Heart right ventricle (tissue), 16 donors: Measurements from ENCODE around the gene SCMH1. TPM values are rescaled to one million over a fixed set of nuclear protein-coding genes. Genes with fewer than 3 reads are reported as not detected.

Source experiments
- ATAC-seq, 8 donors: fragments of 200-7000 bp; cut with Tn5 transposase; one replicate each; pipeline ENCODE4 v1.9.1; 2020; ENCODE audit warnings: mild to moderate bottlenecking in 8 of 8, moderate library complexity in 8 of 8, moderate number of reproducible peaks in 1 of 8
- DNase-seq, 2 donors: peaks; one replicate each; pipeline ENCODE4 v3.0.0-alpha.2; 2020
- H3K27ac ChIP-seq, 10 donors: fragments of 200-600 bp; sonication (generic) in 2 of 10; one replicate each; pipeline versions ENCODE4 v1.5.0 to v1.8.0; 2020 to 2022; ENCODE audit warnings: mild to moderate bottlenecking in 3 of 10
- H3K27me3 ChIP-seq, 7 donors: fragments of 200-600 bp; one replicate each; pipeline ENCODE4 v1.8.0; 2021 to 2022; ENCODE audit warnings: mild to moderate bottlenecking in 2 of 7
- H3K36me3 ChIP-seq, 9 donors: fragments of 200-600 bp; sonication (generic) in 1 of 9; one replicate each; pipeline versions ENCODE4 v1.5.0 to v1.8.0; 2020 to 2022; ENCODE audit warnings: mild to moderate bottlenecking in 2 of 9
- H3K4me1 ChIP-seq, 9 donors: fragments of 200-600 bp; sonication (generic) in 1 of 9; one replicate each; pipeline versions ENCODE4 v1.5.0 to v1.8.0; 2020 to 2022; ENCODE audit warnings: mild to moderate bottlenecking in 4 of 9
- H3K4me3 ChIP-seq, 10 donors: fragments of 200-600 bp; sonication (generic) in 2 of 10; one replicate each; pipeline versions ENCODE4 v1.5.0 to v1.8.0; 2020 to 2022; ENCODE audit warnings: mild to moderate bottlenecking in 7 of 10, moderate library complexity in 2 of 10
- H3K9me3 ChIP-seq, 11 donors: fragments of 200-600 bp in 10 of 11; sonication (generic) in 2 of 11; one replicate each; pipeline versions ENCODE4 v1.5.0 to v1.8.0; 2013 to 2022; ENCODE audit warnings: mild to moderate bottlenecking in 2 of 11, control low read depth in 1 of 11, moderate library complexity in 1 of 11
- WGBS, 2 donors: extraction: QIAGEN DNeasy Blood & Tissue Kit; methylation state at CpG; one replicate each; pipeline ENCODE4 v1.1.7; 2013; ENCODE audit warnings: inconsistent platforms in 1 of 2; 5-methylcytosine and 5-hydroxymethylcytosine counted together
- intact Hi-C, 10 donors: fragments of 100-400 bp; cut with DNase I; formaldehyde crosslinking; loops; one replicate each; pipeline versions ENCODE4 v1.11.1 to v1.14.2; 2022
- polyA plus RNA-seq, 2 donors: library from polyadenylated mRNA; stranded (reverse); fragments of 200-250 nt; gene quantifications; one replicate each; pipeline ENCODE4 v1.2.3, GENCODE V29; 2013
- total RNA-seq, 10 donors: library from RNA; stranded (reverse); fragmentation: NEBNext Ultra II Directional in 3 of 10; extraction: Animal tissue kit (Norgen Biotek cat#: 25700) in 3 of 10; gene quantifications; one replicate each; pipeline versions ENCODE4 v1.2.1 to v1.2.4, GENCODE V29; 2021 to 2023
- TF ChIP-seq, protein P1 (sequence below), 9 donors: fragments of 200-600 bp; sonication (generic) in 2 of 9; IDR thresholded peaks; one replicate each; pipeline versions ENCODE4 v1.5.0 to v1.8.0; 2021 to 2022; ENCODE audit warnings: antibody characterized with exemption in 9 of 9, mild to moderate bottlenecking in 5 of 9, moderate library complexity in 1 of 9
- donor health status: Arrhythmogenic right ventricular cardiomyopathy.
- donor health status: ischemic (EF 13 %, LVEDD 7.1; RV severe dilation, severe dysfunction).
- donor health status: healthy with polysubstance abuse.
- donor health status: DM: no; HTN: yes; CAD: no.
- donor health status: DM: no; HTN: no; CAD: no.
- donor health status: ischemic (EF 25% LVEDD 6.9; RV normal size, moderate dysfunction).
- donor health status: ischemic (EF 25% LVEDD 5.7; RV mildly dilated, moderate dysfunction).
- donor health status: healthy.
- donor health status: DM: yes; HTN: yes; CAD: no.
- donor health status: Ischemic cardiomyopathy.
- donor health status: ischemic (EF 35%, LVEDD 5.7; RV mildly dilated, moderate dysfunction).
- donor health status: nonischemic (EF 11% LVEDD 7.7; RV severe dilation, severe dysfunction).
- donor health status: DM: yes; HTN: yes; CAD: no.
- donor health status: PGD.
- donor health status: ischemic (EF 29% LVEDD 5.4; RV normal size, mild dysfunction).
- donor health status: nonischemic (EF 23%, LVEDD 6.1; RV moderate dilation, normal function).

The SCMH1 gene
- total and polyA plus RNA-seq, 12 donors, result 29.6 to 53.5 (median 43.8) TPM

DNA sequence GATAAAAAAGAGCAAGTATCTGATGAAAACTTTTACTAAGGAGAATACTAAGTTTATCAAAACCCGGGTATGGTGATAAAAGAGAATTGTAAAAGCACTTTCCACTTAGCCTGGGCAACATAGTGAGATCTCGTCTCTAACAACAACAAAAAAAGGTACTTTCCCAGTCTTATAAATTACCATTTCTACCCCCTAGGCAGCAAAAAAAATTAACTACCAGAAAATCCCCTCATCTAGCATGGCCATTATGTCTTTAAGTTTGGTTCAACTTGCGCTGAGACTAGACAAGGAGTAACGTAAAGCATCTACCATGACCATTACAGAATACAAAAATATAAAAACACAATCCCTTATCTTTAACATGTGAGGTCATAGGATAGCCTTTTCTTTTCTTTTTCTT, 141.9 kb downstream of the SCMH1 start:
- TF ChIP-seq, protein P1, sequence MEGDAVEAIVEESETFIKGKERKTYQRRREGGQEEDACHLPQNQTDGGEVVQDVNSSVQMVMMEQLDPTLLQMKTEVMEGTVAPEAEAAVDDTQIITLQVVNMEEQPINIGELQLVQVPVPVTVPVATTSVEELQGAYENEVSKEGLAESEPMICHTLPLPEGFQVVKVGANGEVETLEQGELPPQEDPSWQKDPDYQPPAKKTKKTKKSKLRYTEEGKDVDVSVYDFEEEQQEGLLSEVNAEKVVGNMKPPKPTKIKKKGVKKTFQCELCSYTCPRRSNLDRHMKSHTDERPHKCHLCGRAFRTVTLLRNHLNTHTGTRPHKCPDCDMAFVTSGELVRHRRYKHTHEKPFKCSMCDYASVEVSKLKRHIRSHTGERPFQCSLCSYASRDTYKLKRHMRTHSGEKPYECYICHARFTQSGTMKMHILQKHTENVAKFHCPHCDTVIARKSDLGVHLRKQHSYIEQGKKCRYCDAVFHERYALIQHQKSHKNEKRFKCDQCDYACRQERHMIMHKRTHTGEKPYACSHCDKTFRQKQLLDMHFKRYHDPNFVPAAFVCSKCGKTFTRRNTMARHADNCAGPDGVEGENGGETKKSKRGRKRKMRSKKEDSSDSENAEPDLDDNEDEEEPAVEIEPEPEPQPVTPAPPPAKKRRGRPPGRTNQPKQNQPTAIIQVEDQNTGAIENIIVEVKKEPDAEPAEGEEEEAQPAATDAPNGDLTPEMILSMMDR (IDR thresholded peaks at IDR 0.05), result no peak
- intact Hi-C loops, result loop anchor here in 2 of 10 donors (10.0 kb wide), 2 partner anchors 115 to 135 kb away; no protein-coding TSS in a partner anchor
- Histone ChIP-seq H3K27ac (peak overlapping the region in 1 of 10 donors; percentile 66), H3K4me1 (peaks cover 5 to 56% (median 35%) of the 10 kb centered on the region in 9 donors), H3K4me3 (no peak overlapping the region), H3K36me3 (no peaks in the 10 kb centered on the region), H3K27me3 (no peaks in the 10 kb centered on the region), H3K9me3 (no peaks in the 10 kb centered on the region)
- WGBS, 2 donors, result 92 to 96% methylated on average over 4 of the region's 4 CpGs
- DNase-seq (no peak), ATAC-seq (no peak)

DNA sequence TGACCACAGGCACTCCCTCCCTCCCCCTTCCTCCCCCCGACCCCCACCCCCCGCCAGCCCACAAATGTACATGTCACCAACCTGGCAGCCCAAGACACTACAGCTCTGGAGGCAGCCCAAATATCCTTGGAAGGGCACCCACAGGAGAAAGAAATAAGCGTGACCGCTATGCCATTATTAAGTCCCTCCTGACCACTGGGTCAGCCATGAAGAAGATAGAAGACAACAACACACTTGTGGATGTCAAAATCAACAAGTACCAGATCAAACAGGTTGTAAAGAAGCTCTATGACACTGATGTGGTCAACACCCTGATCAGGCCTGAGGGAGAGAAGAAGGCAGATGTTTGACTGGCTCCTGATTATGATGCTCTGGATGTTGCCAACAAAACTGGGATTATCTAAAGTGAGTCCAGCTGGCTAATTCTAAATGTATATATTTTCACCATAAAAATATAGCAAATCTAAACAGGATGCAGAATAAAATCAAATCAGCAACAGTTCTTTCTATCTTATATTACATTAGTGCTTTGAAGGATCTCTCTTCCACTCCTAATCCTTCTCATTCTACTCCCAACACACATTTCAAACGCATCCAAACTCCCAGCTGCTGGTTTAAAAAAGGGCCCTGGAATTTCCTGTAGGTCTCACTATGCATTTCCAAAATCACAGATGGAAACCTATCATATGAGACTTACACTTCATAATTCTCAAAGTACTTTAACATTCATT, 143.2 kb downstream of the SCMH1 start:
- Histone ChIP-seq H3K9me3 (no peaks in the 10 kb centered on the region), H3K27me3 (no peaks in the 10 kb centered on the region), H3K4me3 (no peak overlapping the region), H3K36me3 (no peaks in the 10 kb centered on the region), H3K27ac (peak overlapping the region in 2 of 10 donors; percentile 14 to 32), H3K4me1 (peaks cover 5 to 48% (median 31%) of the 10 kb centered on the region in 9 donors)
- intact Hi-C loops, result no loop called here
- DNase-seq, result peak; percentile 17 to 36
- ATAC-seq, result peak in 7 of 8 donors; percentile 21 to 72 (median 58)
- WGBS, 2 donors, result 44 to 67% methylated on average over 5 of the region's 5 CpGs
- TF ChIP-seq, protein P1 (IDR thresholded peaks at IDR 0.05), result no peak

DNA sequence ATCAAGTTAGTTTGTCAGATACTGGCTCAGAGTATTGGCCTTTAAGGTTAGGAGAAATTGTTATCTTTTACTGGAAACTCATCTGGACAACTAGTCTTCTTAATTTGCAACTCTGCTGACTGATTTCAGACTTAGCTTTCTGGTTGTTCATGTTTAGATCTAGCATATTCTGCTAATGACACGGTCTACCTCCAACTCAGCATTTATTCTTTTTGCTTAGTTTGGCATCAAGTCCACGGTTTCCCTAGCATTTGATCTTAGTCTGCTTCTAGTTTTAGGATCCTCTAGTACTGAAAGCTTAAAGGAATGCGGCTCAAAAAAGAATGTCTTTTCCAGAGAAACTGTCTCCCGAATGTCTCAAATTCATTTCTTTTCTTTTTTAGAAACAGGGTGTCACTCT, 145.0 kb downstream of the SCMH1 start:
- H3K9me3 ChIP-seq, result no peaks in the 10 kb centered on the region
- WGBS, 2 donors, result 74 to 79% methylated on average over 4 of the region's 4 CpGs
- peak overlapping the region in 1 of 10 donors; percentile 9 for H3K27ac ChIP-seq
- TF ChIP-seq, protein P1 (IDR thresholded peaks at IDR 0.05), result no peak
- no peaks in the 10 kb centered on the region for H3K27me3 ChIP-seq
- no peak overlapping the region for H3K4me3 ChIP-seq
- H3K4me1 ChIP-seq, result peaks cover 5 to 30% (median 14%) of the 10 kb centered on the region in 9 donors
- no peak for ATAC-seq
- no peak for DNase-seq
- H3K36me3 ChIP-seq, result no peaks in the 10 kb centered on the region
- intact Hi-C loops, result no loop called here

DNA sequence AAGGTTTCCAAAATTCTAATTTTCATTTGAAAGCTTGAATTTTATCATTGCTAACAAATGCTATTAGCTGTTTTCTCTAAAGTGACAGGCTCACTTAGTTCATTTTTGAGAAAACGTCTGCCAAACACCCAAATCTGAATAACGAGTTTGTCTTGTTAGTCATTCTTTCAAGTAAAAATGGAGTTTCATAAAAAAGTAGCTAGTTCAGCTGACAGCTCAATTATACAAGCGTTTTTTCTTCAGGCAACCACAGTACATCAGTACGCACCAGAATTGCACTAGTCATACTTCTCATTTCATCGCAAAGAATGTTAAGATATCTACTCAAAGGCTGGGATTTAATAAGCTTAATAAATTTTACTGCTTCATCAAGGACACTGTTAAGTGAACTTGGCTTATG, 148.3 kb downstream of the SCMH1 start:
- TF ChIP-seq, protein P1 (IDR thresholded peaks at IDR 0.05), result no peak
- WGBS, 2 donors, result 75% methylated on average over 5 of the region's 5 CpGs
- no peaks in the 10 kb centered on the region for H3K27me3 ChIP-seq
- peaks cover 0 to 10% (median 0%) of the 10 kb centered on the region in 9 donors for H3K4me1 ChIP-seq
- H3K9me3 ChIP-seq, result no peaks in the 10 kb centered on the region
- intact Hi-C loops, result no loop called here
- H3K4me3 ChIP-seq, result no peak overlapping the region
- H3K36me3 ChIP-seq, result peaks cover 0 to 5% (median 0%) of the 10 kb centered on the region in 9 donors
- H3K27ac ChIP-seq, result no peak overlapping the region
- ATAC-seq (no peak), DNase-seq (no peak)
